Natural killer cell (primary cell): ENCODE measurements around the gene CFAP61. TPM values are rescaled to one million over a fixed set of nuclear protein-coding genes. Genes with fewer than 3 reads are reported as not detected.

Experiments used
- ATAC-seq, 3 donors: fragments of 150-1000 bp in 2 of 3; fragments of 200-7000 bp in 1 of 3; cut with Tn5 transposase; 1 replicate in 1 of 3; 2 replicates in 2 of 3; pipeline ENCODE4 v1.10.0; 2021; ENCODE audit warnings: mild to moderate bottlenecking in 2 of 3, moderate library complexity in 2 of 3
- DNase-seq, 2 donors: peaks; one replicate each; pipeline versions ENCODE4 v3.0.0 to v3.0.0-alpha.2; 2013 to 2021; ENCODE audit warnings: mixed read lengths in 1 of 2
- H3K27ac ChIP-seq: one replicate; pipeline ENCODE4 v1.5.1; 2013; ENCODE audit warnings: mild to moderate bottlenecking, low read length
- H3K27me3 ChIP-seq: one replicate; pipeline ENCODE4 v1.6.1; 2013; ENCODE audit warnings: low read length; ENCODE audit not compliant: control insufficient read depth, insufficient read depth
- H3K36me3 ChIP-seq: one replicate; pipeline ENCODE4 v1.6.1; 2013; ENCODE audit warnings: low read length; ENCODE audit not compliant: control insufficient read depth, insufficient read depth
- H3K4me1 ChIP-seq: one replicate; pipeline ENCODE4 v1.6.1; 2013; ENCODE audit warnings: low read length; ENCODE audit not compliant: control insufficient read depth, insufficient read depth
- H3K4me3 ChIP-seq: one replicate; pipeline ENCODE4 v1.5.1; 2013; ENCODE audit warnings: low read length
- H3K9me3 ChIP-seq: one replicate; pipeline ENCODE4 v1.6.1; 2013; ENCODE audit warnings: low read length; ENCODE audit not compliant: control insufficient read depth, insufficient read depth
- H3K27ac Mint-ChIP-seq, 2 donors: one replicate each; pipeline ENCODE4 v1.8.0; 2022; ENCODE audit warnings: mild to moderate bottlenecking in 2 of 2, mixed read lengths in 2 of 2, moderate library complexity in 1 of 2
- H3K27me3 Mint-ChIP-seq, 2 donors: one replicate each; pipeline ENCODE4 v1.8.0; 2022; ENCODE audit warnings: low read depth in 2 of 2, mixed read lengths in 2 of 2
- H3K36me3 Mint-ChIP-seq: one replicate; pipeline ENCODE4 v1.8.0; 2022; ENCODE audit warnings: mixed read lengths
- H3K4me1 Mint-ChIP-seq, 2 donors: one replicate each; pipeline ENCODE4 v1.8.0; 2022; ENCODE audit warnings: mixed read lengths in 2 of 2
- H3K4me3 Mint-ChIP-seq: one replicate; pipeline ENCODE4 v1.8.0; 2022; ENCODE audit warnings: mild to moderate bottlenecking, moderate library complexity, mixed read lengths
- H3K9me3 Mint-ChIP-seq, 2 donors: one replicate each; pipeline ENCODE4 v1.8.0; 2022; ENCODE audit warnings: mixed read lengths in 2 of 2
- CTCF ChIP-seq: fragments of 200-600 bp; IDR thresholded peaks from one replicate; pipeline ENCODE4 v1.8.0; 2022; ENCODE audit warnings: antibody characterized with exemption
- WGBS: methylation state at CpG from one replicate; pipeline ENCODE4 v1.1.7; 2013; ENCODE audit warnings: missing lambda C conversion rate; ENCODE audit not compliant: insufficient coverage; 5-methylcytosine and 5-hydroxymethylcytosine counted together
- intact Hi-C: fragments of 100-400 bp; cut with micrococcal nuclease; formaldehyde crosslinking; loops from one replicate; pipeline ENCODE4 v1.14.2; 2022
- total RNA-seq, 4 donors: library from RNA; stranded (reverse); fragments of 120-200 nt in 1 of 4; gene quantifications; one replicate each; pipeline versions ENCODE4 v1.2.3 to v1.2.4, GENCODE V29; 2013 to 2022

Gene CFAP61
- total RNA-seq, 3 donors from 2014 or later (not counting 1 experiment from before 2014, with no cell fraction given): 1.0 to 2.1 (median 1.3) TPM

GRCh38 chr20:20223981-20224380 lies 171.6 kb downstream of the CFAP61 start:
- intact Hi-C loops: no loop called here
- Mint-ChIP-seq H3K27me3 (peaks cover 0 to 8% of the 10 kb centered on the region in 2 donors), H3K4me1 (peaks cover 8 to 11% of the 10 kb centered on the region in 2 donors), H3K9me3 (no peaks in the 10 kb centered on the region), H3K36me3 (peaks cover 5% of the 10 kb centered on the region), H3K27ac (no peak overlapping the region), H3K4me3 (no peak overlapping the region)
- H3K9me3 ChIP-seq: peaks cover 5% of the 10 kb centered on the region
- no peak overlapping the region for H3K4me3 ChIP-seq
- no peaks in the 10 kb centered on the region for H3K36me3 ChIP-seq
- H3K4me1 ChIP-seq: peaks cover 5% of the 10 kb centered on the region
- ATAC-seq: no peak
- no peaks in the 10 kb centered on the region for H3K27me3 ChIP-seq
- WGBS: 76% methylated on average over 4 of the region's 5 CpGs
- TF ChIP-seq CTCF: no peak
- no peak overlapping the region for H3K27ac ChIP-seq
- no peak for DNase-seq

- WGBS: no CpG with 5 or more reads among the region's 1 CpG
- Histone ChIP-seq H3K9me3 (peaks cover 2% of the 10 kb centered on the region), H3K36me3 (no peaks in the 10 kb centered on the region), H3K27me3 (no peaks in the 10 kb centered on the region), H3K4me1 (peaks cover 5% of the 10 kb centered on the region), H3K27ac (no peak overlapping the region), H3K4me3 (no peak overlapping the region)
- DNase-seq (no peak), ATAC-seq (no peak)
- Mint-ChIP-seq H3K4me3 (no peak overlapping the region), H3K27ac (no peak overlapping the region), H3K36me3 (no peaks in the 10 kb centered on the region), H3K9me3 (no peaks in the 10 kb centered on the region), H3K27me3 (peaks cover 0 to 8% of the 10 kb centered on the region in 2 donors), H3K4me1 (peaks cover 8 to 11% of the 10 kb centered on the region in 2 donors)
- intact Hi-C loops: no loop called here
- TF ChIP-seq CTCF: no peak
These were observed 172.5 kb downstream of the CFAP61 start for GRCh38 chr20:20224806-20225205.

GRCh38 chr20:20225325-20226043 lies 173.2 kb downstream of the CFAP61 start:
- Mint-ChIP-seq H3K4me1 (peaks cover 8 to 11% of the 10 kb centered on the region in 2 donors), H3K36me3 (no peaks in the 10 kb centered on the region), H3K9me3 (no peaks in the 10 kb centered on the region), H3K27me3 (peaks cover 0 to 8% of the 10 kb centered on the region in 2 donors), H3K4me3 (no peak overlapping the region), H3K27ac (no peak overlapping the region)
- WGBS: 86% methylated on average over 4 of the region's 6 CpGs
- peaks cover 5% of the 10 kb centered on the region for H3K4me1 ChIP-seq
- TF ChIP-seq CTCF: no peak
- no peak overlapping the region for H3K27ac ChIP-seq
- H3K9me3 ChIP-seq: no peaks in the 10 kb centered on the region
- DNase-seq (no peak), ATAC-seq (no peak)
- no peaks in the 10 kb centered on the region for H3K36me3 ChIP-seq
- intact Hi-C loops: no loop called here
- H3K4me3 ChIP-seq: no peak overlapping the region
- no peaks in the 10 kb centered on the region for H3K27me3 ChIP-seq

GRCh38 chr20:20226554-20226953 lies 174.2 kb downstream of the CFAP61 start:
- H3K4me3 ChIP-seq: no peak overlapping the region
- no peaks in the 10 kb centered on the region for H3K27me3 ChIP-seq
- no peak overlapping the region for H3K27ac ChIP-seq
- H3K27ac Mint-ChIP-seq: no peak overlapping the region
- H3K4me1 ChIP-seq: peaks cover 5% of the 10 kb centered on the region
- H3K27me3 Mint-ChIP-seq: peaks cover 0 to 8% of the 10 kb centered on the region in 2 donors
- H3K4me3 Mint-ChIP-seq: no peak overlapping the region
- no peak for DNase-seq
- no peaks in the 10 kb centered on the region for H3K9me3 ChIP-seq
- H3K4me1 Mint-ChIP-seq: peaks cover 11 to 14% of the 10 kb centered on the region in 2 donors
- WGBS: 91% methylated on average over 6 of the region's 6 CpGs
- TF ChIP-seq CTCF: no peak
- H3K9me3 Mint-ChIP-seq: no peaks in the 10 kb centered on the region
- H3K36me3 Mint-ChIP-seq: no peaks in the 10 kb centered on the region
- no peaks in the 10 kb centered on the region for H3K36me3 ChIP-seq
- intact Hi-C loops: no loop called here
- no peak for ATAC-seq
